ENCODE measurements around the gene STAG2.

- TF ChIP-seq, protein P1, sequence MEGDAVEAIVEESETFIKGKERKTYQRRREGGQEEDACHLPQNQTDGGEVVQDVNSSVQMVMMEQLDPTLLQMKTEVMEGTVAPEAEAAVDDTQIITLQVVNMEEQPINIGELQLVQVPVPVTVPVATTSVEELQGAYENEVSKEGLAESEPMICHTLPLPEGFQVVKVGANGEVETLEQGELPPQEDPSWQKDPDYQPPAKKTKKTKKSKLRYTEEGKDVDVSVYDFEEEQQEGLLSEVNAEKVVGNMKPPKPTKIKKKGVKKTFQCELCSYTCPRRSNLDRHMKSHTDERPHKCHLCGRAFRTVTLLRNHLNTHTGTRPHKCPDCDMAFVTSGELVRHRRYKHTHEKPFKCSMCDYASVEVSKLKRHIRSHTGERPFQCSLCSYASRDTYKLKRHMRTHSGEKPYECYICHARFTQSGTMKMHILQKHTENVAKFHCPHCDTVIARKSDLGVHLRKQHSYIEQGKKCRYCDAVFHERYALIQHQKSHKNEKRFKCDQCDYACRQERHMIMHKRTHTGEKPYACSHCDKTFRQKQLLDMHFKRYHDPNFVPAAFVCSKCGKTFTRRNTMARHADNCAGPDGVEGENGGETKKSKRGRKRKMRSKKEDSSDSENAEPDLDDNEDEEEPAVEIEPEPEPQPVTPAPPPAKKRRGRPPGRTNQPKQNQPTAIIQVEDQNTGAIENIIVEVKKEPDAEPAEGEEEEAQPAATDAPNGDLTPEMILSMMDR (IDR thresholded peaks at IDR 0.05), result peak in 1 of 5 experiments; percentile 28
- no peak for TF ChIP-seq EP300 (IDR thresholded peaks at IDR 0.05)
Observed at GRCh38 chrX:123976706-123977316, 15.3 kb downstream of the STAG2 start.
